WTC11 (cell line): ENCODE data around the gene TCF7L1.

Experiments used
- ATF2 ChIP-seq: sonication (generic); formaldehyde crosslinking; IDR thresholded peaks from 2 replicates; pipeline ENCODE4 v1.8.1; 2022; ENCODE audit warnings: low read depth, missing genetic modification reagents, borderline replicate concordance
- CTCF ChIP-seq: fragments of 200-600 bp; IDR thresholded peaks from 2 replicates; pipeline ENCODE4 v1.8.0; 2022; ENCODE audit warnings: antibody characterized with exemption
- IRF1 ChIP-seq: sonication (generic); formaldehyde crosslinking; IDR thresholded peaks from 2 replicates; pipeline ENCODE4 v1.8.0; 2023; ENCODE audit warnings: missing genetic modification reagents
- NFATC4 ChIP-seq: fragments of 250-450 bp; sonication (Bioruptor Pico); IDR thresholded peaks from 2 replicates; pipeline ENCODE4 v1.9.0; 2021; ENCODE audit warnings: mild to moderate bottlenecking
- SMAD4 ChIP-seq: sonication (generic); formaldehyde crosslinking; IDR thresholded peaks from 2 replicates; pipeline ENCODE4 v1.8.0; 2022; ENCODE audit warnings: mild to moderate bottlenecking, missing genetic modification reagents
- TEAD4 ChIP-seq: sonication (generic); formaldehyde crosslinking; IDR thresholded peaks from 2 replicates; pipeline ENCODE4 v1.8.0; 2022; ENCODE audit warnings: mild to moderate bottlenecking, missing genetic modification reagents
- TP53 ChIP-seq: sonication (generic); formaldehyde crosslinking; IDR thresholded peaks from 2 replicates; pipeline ENCODE4 v1.8.1; 2023; ENCODE audit warnings: mild to moderate bottlenecking, missing genetic modification reagents
- USF2 ChIP-seq: sonication (generic); formaldehyde crosslinking; IDR thresholded peaks from 2 replicates; pipeline ENCODE4 v1.8.1; 2023; ENCODE audit warnings: mild to moderate bottlenecking, missing genetic modification reagents, moderate library complexity
- TF ChIP-seq, protein P1 (sequence below): sonication (generic); formaldehyde crosslinking; IDR thresholded peaks from 2 replicates; pipeline ENCODE4 v1.8.1; 2023; ENCODE audit warnings: mild to moderate bottlenecking, moderate library complexity, missing genetic modification reagents
- TF ChIP-seq, protein P2 (sequence below): sonication (generic); formaldehyde crosslinking; IDR thresholded peaks from 2 replicates; pipeline ENCODE4 v1.8.0; 2022; ENCODE audit warnings: mild to moderate bottlenecking, missing genetic modification reagents

- TF ChIP-seq ATF2 (no peak), CTCF (no peak), USF2 (CRISPR knock-in tag) (no peak; the same call in 1 of the 2 replicates), TP53 (no peak), NFATC4 (CRISPR knock-in tag) (no peak), TEAD4 (no peak), SMAD4 (CRISPR knock-in tag) (no peak), IRF1 (CRISPR knock-in tag) (no peak)
- TF ChIP-seq, protein P1, sequence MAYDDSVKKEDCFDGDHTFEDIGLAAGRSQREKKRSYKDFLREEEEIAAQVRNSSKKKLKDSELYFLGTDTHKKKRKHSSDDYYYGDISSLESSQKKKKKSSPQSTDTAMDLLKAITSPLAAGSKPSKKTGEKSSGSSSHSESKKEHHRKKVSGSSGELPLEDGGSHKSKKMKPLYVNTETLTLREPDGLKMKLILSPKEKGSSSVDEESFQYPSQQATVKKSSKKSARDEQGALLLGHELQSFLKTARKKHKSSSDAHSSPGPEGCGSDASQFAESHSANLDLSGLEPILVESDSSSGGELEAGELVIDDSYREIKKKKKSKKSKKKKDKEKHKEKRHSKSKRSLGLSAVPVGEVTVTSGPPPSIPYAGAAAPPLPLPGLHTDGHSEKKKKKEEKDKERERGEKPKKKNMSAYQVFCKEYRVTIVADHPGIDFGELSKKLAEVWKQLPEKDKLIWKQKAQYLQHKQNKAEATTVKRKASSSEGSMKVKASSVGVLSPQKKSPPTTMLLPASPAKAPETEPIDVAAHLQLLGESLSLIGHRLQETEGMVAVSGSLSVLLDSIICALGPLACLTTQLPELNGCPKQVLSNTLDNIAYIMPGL, result no peak
- TF ChIP-seq, protein P2, sequence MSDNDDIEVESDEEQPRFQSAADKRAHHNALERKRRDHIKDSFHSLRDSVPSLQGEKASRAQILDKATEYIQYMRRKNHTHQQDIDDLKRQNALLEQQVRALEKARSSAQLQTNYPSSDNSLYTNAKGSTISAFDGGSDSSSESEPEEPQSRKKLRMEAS (CRISPR knock-in tag), result no peak
Measured at GRCh38 chr2:85175369-85176299, 42.4 kb downstream of the TCF7L1 start.
